ENCODE measurements around the gene FKBP4. TPM values are rescaled to one million over a fixed set of nuclear protein-coding genes. Genes with fewer than 3 reads are reported as not detected.

The FKBP4 gene
- total RNA-seq, 1 donor from 2014 or later, result 100 TPM

DNA sequence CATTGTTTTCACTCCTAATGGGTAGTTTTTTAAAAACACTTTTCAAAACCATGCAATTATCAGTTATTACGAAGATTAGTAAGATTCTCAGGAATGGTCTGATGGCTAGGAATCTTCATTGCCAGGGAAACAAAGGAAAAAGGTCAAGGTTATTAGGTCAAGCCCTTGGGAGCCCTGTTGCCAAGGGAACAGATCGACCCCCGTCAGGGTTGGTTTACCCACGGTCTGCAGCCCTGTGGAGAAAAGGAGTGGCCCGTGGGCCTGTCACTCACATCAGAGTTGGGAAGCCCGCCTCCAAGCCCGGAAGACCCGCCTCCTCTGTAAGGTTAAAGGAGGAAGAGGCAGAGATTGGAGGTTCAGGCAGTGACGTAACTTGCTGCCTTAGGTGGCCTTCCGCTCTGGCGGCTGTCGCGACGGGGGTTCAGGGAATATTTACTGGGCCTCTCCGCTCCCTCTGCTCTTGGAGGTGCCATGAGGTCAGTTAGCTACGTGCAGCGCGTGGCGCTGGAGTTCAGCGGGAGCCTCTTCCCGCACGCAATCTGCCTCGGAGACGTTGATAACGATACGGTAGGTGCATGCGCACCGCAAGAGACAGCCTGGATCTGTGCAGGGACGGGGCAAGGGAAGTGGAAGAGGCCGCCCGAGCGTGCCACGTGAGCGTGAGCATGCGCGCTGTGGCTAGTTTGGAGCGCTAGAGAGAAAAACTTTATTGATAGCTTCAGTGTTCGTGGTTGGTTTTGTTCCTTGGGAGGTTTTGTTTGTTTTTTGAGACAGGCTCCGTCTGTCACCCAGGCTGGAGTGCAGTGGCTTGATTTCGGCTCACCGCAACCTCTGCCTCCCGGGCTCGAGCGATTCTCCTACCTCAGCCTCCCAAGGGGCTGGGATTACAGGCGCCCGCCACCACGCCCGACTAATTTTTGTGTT, 17.8 kb downstream of the FKBP4 start, which contains the start of gene ITFG2:
Gene ITFG2, plus strand, starts transcription at position 379 of the 924 bp plus-strand sequence. Its CDS starts 93 bp downstream, at position 472.
- intact Hi-C loops (cut with micrococcal nuclease), result loop anchor here (1.0 to 5.0 kb wide), 5 partner anchors 18 to 129 kb away; partner anchors contain the start of genes FKBP4, FOXM1, RHNO1 and TULP3

- intact Hi-C loops (cut with micrococcal nuclease), result loop anchor here (1.0 to 5.0 kb wide), 3 partner anchors 63 to 130 kb away; partner anchors contain the start of genes FOXM1, RHNO1 and TULP3
Measured at GRCh38 chr12:2813214-2814185, 18.7 kb downstream of the FKBP4 start.

DNA sequence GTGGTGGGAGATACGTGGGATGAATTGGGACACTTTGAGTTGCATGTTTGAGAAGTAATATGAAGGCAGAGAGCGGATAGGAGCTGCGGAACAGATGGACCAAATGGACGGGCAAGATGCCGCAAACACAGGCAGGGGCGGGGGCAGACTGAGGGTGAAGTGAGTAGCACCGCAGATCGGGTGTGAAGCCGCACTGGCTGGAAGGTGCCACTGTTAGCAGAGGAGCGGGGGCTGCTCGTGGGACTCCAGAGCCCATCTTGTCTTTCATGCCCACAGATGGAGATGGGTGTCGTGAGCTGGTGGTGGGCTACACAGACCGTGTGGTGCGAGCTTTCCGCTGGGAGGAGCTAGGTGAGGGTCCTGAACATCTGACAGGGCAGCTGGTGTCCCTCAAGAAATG, 25.0 kb downstream of the FKBP4 start:
- intact Hi-C loops (cut with micrococcal nuclease), result no loop called here

- intact Hi-C loops (cut with micrococcal nuclease), result no loop called here
Measured at GRCh38 chr12:2820432-2820831, 25.7 kb downstream of the FKBP4 start.

GRCh38 chr12:2823483-2823882, 28.7 kb downstream of the FKBP4 start:
- intact Hi-C loops (cut with micrococcal nuclease), result no loop called here

- intact Hi-C loops (cut with micrococcal nuclease), result no loop called here
Measured at GRCh38 chr12:2824541-2824940, 29.8 kb downstream of the FKBP4 start.

DNA sequence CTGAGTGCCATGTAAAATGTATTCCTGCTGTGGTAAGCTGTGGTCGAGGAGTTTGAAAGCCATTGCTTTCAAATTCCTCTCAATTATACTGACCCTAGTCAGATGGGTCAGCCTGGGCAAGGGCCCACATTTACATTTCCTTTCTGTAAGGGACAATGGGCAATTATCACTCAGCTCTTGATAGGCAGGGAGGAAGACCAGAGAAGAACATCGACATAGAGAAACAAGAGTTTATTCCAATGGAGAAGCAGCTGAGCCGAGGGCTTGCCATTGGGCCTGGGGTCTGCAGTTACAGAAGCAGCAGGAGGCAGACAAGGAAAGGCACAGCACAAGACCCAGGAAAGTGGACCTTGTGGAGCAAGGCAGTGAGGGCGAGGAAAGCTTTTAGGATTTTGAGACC, 30.4 kb downstream of the FKBP4 start:
- intact Hi-C loops (cut with micrococcal nuclease), result no loop called here

- intact Hi-C loops (cut with micrococcal nuclease), result no loop called here
Measured at GRCh38 chr12:2826036-2826435, 31.3 kb downstream of the FKBP4 start.

GRCh38 chr12:2826721-2827515, 32.1 kb downstream of the FKBP4 start:
- intact Hi-C loops (cut with micrococcal nuclease), result no loop called here

DNA sequence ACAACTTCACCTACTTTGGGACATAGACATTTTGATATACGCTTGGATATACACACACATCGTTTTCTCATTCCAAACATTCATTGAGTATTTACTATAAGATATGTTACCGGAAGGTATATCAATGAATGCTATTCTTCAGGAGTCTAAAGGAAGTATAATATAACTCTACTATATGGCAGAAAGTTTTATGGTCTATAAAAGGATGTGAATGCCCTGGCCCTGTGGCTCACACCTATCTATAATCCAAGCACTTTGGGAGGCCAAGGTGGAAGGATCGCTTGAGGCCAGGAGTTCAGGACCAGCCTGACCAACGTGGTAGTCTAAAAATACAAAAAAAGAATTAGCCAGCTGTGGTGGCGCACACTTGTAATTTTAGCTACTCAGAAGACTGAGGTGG, 34.5 kb downstream of the FKBP4 start:
- intact Hi-C loops (cut with micrococcal nuclease), result no loop called here

DNA sequence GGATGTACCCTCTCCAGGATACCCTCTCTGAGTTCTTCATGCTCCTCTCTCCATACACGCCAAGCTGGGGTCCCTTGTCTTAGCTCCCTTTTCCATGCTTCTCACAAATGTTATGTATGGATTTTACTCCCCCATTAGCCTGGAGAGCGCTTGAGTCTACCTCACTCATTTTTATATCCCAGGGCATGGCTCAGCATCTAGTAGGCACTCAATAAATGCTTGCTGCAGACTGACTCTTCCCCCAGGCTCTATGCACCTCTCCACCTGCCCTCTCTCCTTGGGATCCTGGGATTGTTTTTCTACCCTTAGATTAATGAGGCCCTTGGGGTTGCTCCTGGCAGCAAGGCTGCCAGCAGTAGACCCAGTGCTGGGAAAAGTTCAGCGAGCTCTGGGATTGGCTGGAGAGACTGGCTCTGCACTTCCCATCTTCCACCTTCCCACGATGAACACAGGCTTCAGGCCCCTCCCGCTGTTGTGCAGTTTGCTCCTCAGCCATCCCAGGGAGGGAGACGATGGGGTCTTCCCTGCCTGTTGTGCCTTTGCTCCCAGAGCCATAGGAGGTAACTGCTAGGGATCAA, 37.9 kb downstream of the FKBP4 start:
- intact Hi-C loops (cut with micrococcal nuclease), result no loop called here

DNA sequence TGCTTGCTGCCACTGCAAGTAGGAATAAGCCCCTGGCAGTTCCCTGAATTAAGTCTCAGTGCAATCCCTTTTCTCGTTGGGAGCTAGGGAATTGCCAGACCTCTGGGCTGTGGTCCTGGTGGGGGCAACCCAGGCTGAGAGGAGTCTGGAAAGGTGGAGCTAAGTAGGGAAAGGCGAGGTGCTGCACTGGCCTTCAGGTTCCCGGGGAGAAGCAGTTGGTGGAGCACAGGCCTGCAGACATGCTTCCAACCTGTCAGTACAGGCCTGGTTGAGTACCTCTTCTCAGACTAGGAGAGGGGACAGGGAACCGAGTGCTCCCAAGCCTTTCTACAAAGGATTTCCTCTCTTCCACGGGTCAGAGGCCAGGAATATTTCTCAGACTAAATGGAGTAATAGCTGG, 38.6 kb downstream of the FKBP4 start:
- intact Hi-C loops (cut with micrococcal nuclease), result no loop called here

DNA sequence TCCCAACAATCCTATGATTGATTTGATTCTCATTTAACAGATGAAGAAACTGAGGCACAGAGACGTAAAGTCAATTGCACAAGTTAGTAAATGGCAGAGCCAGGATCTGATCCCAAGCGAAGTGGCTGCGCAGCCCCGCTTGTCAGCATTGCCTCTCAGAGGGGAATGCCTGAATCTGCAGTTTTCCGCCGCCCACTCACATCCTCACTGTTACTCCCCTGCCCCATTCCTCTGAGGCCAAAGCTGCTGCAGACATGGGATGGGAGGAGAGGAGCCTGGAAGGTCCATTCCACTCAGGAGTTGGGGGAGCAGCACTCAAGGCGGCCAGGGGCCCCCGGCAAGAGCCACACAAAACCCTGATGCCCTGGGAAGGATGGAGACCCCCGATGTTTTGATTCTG, 39.0 kb downstream of the FKBP4 start:
- intact Hi-C loops (cut with micrococcal nuclease), result no loop called here

GRCh38 chr12:2834581-2835491, 40.1 kb downstream of the FKBP4 start, which contains the start of gene NRIP2:
Gene NRIP2 (minus strand): TSS chr12:2835035. CDS start chr12:2834983, 52 bp downstream.
- intact Hi-C loops (cut with micrococcal nuclease), result no loop called here

- intact Hi-C loops (cut with micrococcal nuclease), result no loop called here
Measured at GRCh38 chr12:2835691-2836403, 41.1 kb downstream of the FKBP4 start.

DNA sequence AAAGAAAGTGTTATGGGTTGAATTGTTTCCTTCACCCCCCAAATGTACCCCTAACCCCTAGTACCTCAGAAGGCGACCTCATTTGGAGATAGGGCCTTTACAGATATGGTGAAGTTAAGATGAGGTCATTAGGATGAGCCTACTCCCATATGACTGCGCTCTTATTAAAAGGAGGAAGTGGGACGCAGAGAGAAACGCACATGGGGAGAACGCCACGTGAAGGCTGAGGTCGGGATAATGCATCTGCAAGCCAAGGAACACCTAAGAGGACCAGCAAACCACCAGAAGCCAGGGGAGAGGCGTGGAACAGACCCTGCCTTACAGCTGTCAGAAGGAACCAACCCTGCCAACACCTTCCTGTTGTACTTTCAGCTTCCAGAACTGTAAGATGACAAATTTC, 41.8 kb downstream of the FKBP4 start:
- intact Hi-C loops (cut with micrococcal nuclease), result no loop called here

DNA sequence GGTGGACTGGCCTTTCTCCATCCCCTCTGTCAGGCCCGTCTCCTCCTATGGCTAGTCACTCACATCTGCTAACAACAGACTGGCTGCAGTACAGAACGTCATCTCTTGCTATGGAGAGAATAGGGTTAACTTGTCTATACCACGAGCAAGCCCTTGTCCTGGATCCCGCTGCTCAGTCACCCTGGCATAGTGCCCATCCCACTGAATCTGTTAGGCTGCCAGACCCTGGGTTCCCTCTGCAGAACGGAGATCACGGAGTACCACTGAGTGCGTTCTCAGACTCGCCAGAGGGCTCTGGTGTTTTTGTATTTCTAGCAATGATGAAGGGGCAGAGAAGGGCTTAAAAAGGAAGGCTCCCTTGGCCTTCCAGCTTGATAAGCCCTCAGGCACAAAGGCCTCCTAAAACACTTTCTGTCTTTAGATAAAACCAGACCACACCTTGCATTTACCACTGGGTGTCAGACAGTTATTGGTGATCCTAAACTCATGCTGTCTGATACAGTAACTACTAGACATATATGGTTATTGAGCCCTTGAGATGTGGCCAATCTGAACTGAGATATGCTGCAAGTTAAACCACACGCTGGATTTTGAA, 46.4 kb downstream of the FKBP4 start:
- intact Hi-C loops (cut with micrococcal nuclease), result no loop called here

DNA sequence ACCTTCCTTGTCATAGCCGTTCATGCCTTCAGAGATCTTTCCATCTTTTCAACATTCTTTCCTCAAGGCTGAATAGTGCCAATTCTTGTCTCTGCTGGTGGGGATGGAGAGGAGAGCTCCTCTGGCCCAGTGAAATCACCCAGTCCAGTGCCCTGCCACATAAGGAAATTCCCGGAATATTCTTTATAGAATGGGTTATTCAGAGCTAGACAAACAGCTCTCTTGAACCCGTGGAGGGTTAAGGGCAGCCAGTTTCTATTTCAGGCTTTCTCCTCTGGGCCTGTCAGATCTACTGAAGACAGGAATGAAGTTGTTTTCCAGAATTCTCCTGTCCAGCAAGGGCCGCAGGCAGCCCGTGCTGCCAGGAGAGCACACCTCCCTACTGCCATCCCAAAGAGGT, 48.2 kb downstream of the FKBP4 start:
- intact Hi-C loops (cut with micrococcal nuclease), result no loop called here
